Liver (tissue), 9 donors: ENCODE data around the gene CD9. TPM values are rescaled to one million over a fixed set of nuclear protein-coding genes. Genes with fewer than 3 reads are reported as not detected.

Experiments
- DNase-seq: peaks from one replicate; pipeline ENCODE4 v3.0.0-alpha.2; 2017; ENCODE audit warnings: low spot score
- H3K27ac ChIP-seq, 2 donors: one replicate each; pipeline ENCODE4 v1.7.0; 2013; ENCODE audit warnings: inconsistent platforms in 2 of 2, low read length in 2 of 2, control low read depth in 1 of 2, low read depth in 1 of 2, mild to moderate bottlenecking in 1 of 2
- H3K27me3 ChIP-seq, 4 donors: one replicate each; pipeline versions ENCODE4 v1.6.1 to v1.7.0; 2013; ENCODE audit warnings: low read length in 3 of 4, inconsistent platforms in 1 of 4, mild to moderate bottlenecking in 1 of 4, moderate library complexity in 1 of 4; ENCODE audit not compliant: control insufficient read depth in 4 of 4, insufficient read depth in 4 of 4
- H3K36me3 ChIP-seq, 4 donors: one replicate each; pipeline versions ENCODE4 v1.6.1 to v1.7.0; 2013; ENCODE audit warnings: low read length in 3 of 4, mild to moderate bottlenecking in 3 of 4, low read depth in 1 of 4, moderate library complexity in 1 of 4; ENCODE audit not compliant: control insufficient read depth in 4 of 4, insufficient read depth in 3 of 4
- H3K4me1 ChIP-seq, 4 donors: one replicate each; pipeline versions ENCODE4 v1.6.1 to v1.7.0; 2013; ENCODE audit warnings: low read length in 3 of 4, mild to moderate bottlenecking in 3 of 4, moderate library complexity in 1 of 4; ENCODE audit not compliant: control insufficient read depth in 4 of 4, insufficient read depth in 4 of 4
- H3K4me3 ChIP-seq, 3 donors: one replicate each; pipeline versions ENCODE4 v1.6.1 to v1.7.0; 2013; ENCODE audit warnings: low read length in 3 of 3, control low read depth in 1 of 3, low read depth in 1 of 3, mild to moderate bottlenecking in 1 of 3
- H3K9ac ChIP-seq, 2 donors: one replicate each; pipeline ENCODE4 v1.7.0; 2013; ENCODE audit warnings: low read length in 2 of 2, mild to moderate bottlenecking in 2 of 2, moderate library complexity in 2 of 2, control low read depth in 1 of 2, low read depth in 1 of 2
- H3K9me3 ChIP-seq, 4 donors: one replicate each; pipeline versions ENCODE4 v1.6.1 to v1.7.0; 2013; ENCODE audit warnings: low read length in 3 of 4; ENCODE audit not compliant: control insufficient read depth in 4 of 4
- CTCF ChIP-seq: fragments of 150-350 bp; IDR thresholded peaks from 2 replicates; pipeline ENCODE4 v1.5.1; 2017; ENCODE audit warnings: improper control_type of control experiment, low read depth, low read length; ENCODE audit not compliant: missing input control
- FOXA2 ChIP-seq: IDR thresholded peaks from 2 replicates; pipeline ENCODE4 v1.6.1; 2016; ENCODE audit warnings: antibody characterized with exemption
- GABPA ChIP-seq, 2 donors: IDR thresholded peaks in 1 of 2; conservative IDR thresholded peaks in 1 of 2; 2 replicates each; pipeline ENCODE4 v1.6.1; 2016; ENCODE audit warnings: antibody characterized with exemption in 2 of 2, mild to moderate bottlenecking in 1 of 2, moderate library complexity in 1 of 2
- HNF4G ChIP-seq: IDR thresholded peaks from 2 replicates; pipeline ENCODE4 v1.6.1; 2016; ENCODE audit warnings: antibody characterized with exemption
- JUND ChIP-seq, 2 donors: IDR thresholded peaks; 2 replicates each; pipeline ENCODE4 v1.6.1; 2016; ENCODE audit warnings: antibody characterized with exemption in 2 of 2
- MAX ChIP-seq: IDR thresholded peaks from 2 replicates; pipeline ENCODE4 v1.6.1; 2016; ENCODE audit warnings: antibody characterized with exemption
- NR2F2 ChIP-seq: IDR thresholded peaks from 2 replicates; pipeline ENCODE4 v1.6.1; 2016; ENCODE audit warnings: antibody characterized with exemption
- RAD21 ChIP-seq, 2 donors: IDR thresholded peaks; 2 replicates each; pipeline ENCODE4 v1.6.1; 2016; ENCODE audit warnings: antibody characterized with exemption in 2 of 2, mild to moderate bottlenecking in 2 of 2
- RXRA ChIP-seq, 2 donors: IDR thresholded peaks; 2 replicates each; pipeline ENCODE4 v1.6.1; 2017 to 2018; ENCODE audit warnings: antibody characterized with exemption in 2 of 2, mild to moderate bottlenecking in 1 of 2
- SP1 ChIP-seq: IDR thresholded peaks from 2 replicates; pipeline ENCODE4 v1.6.1; 2018; ENCODE audit warnings: antibody characterized with exemption, mild to moderate bottlenecking
- TAF1 ChIP-seq: conservative IDR thresholded peaks from 2 replicates; pipeline ENCODE4 v1.6.1; 2016; ENCODE audit warnings: antibody characterized with exemption, mild to moderate bottlenecking
- YY1 ChIP-seq: IDR thresholded peaks from 2 replicates; pipeline ENCODE4 v1.6.1; 2016; ENCODE audit warnings: antibody characterized with exemption, mild to moderate bottlenecking
- ZBTB33 ChIP-seq: IDR thresholded peaks from 2 replicates; pipeline ENCODE4 v1.6.1; 2016; ENCODE audit warnings: antibody characterized with exemption
- WGBS: extraction: QIAGEN DNeasy Blood & Tissue Kit; methylation state at CpG from one replicate; pipeline ENCODE4 v1.1.7; 2013; 5-methylcytosine and 5-hydroxymethylcytosine counted together
- polyA plus RNA-seq, 2 donors: library from polyadenylated mRNA; stranded (reverse) in 1 of 2; unstranded in 1 of 2; fragments of 200-250 nt in 1 of 2; fragments of >200 nt in 1 of 2; fragmentation: Nextera tagmentation in 1 of 2; extraction: Ambion mirVana in 1 of 2; gene quantifications; one replicate each; pipeline versions ENCODE4 v1.2.1 to v1.2.3, GENCODE V29; 2013 to 2015
- total RNA-seq, 2 donors: library from RNA; depleted of rRNA; stranded (reverse); fragments of >200 nt; gene quantifications; one replicate each; pipeline ENCODE4 v1.2.3, GENCODE V29; 2014
- donor health status: healthy.
- donor health status: healthy.
- donor health status: healthy.
- donor health status: healthy.
- donor health status: healthy.

Gene CD9
- total and polyA plus RNA-seq, 4 donors = 18.7 to 65.2 (median 32.4) TPM

GRCh38 chr12:6273541-6274230 lies 73.5 kb downstream of the CD9 start:
- TF ChIP-seq CTCF = no peak
- peak; percentile 28 for TF ChIP-seq NR2F2
- TF ChIP-seq JUND (IDR thresholded peaks at IDR 0.05) = no peak
- H3K27ac ChIP-seq = no peak overlapping the region
- DNase-seq = no peak

GRCh38 chr12:6274231-6275221 lies 74.3 kb downstream of the CD9 start:
- no peaks in the 10 kb centered on the region for H3K27me3 ChIP-seq
- H3K9ac ChIP-seq = no peak overlapping the region
- no peak overlapping the region for H3K4me3 ChIP-seq
- H3K27ac ChIP-seq = no peak overlapping the region
- no peaks in the 10 kb centered on the region for H3K36me3 ChIP-seq
- no peaks in the 10 kb centered on the region for H3K9me3 ChIP-seq
- TF ChIP-seq FOXA2 (no peak), NR2F2 (peak; percentile 0)
- WGBS = 87% methylated on average over 12 of the region's 12 CpGs
- H3K4me1 ChIP-seq = peaks cover 6 to 15% (median 10%) of the 10 kb centered on the region in 4 donors
- no peak for DNase-seq

More at GRCh38 chr12:6273541-6274230, 73.5 kb downstream of the CD9 start:
- H3K9ac ChIP-seq = no peak overlapping the region
- H3K9me3 ChIP-seq = no peaks in the 10 kb centered on the region
- H3K4me3 ChIP-seq = no peak overlapping the region
- H3K27me3 ChIP-seq = no peaks in the 10 kb centered on the region
- peaks cover 0 to 7% (median 6%) of the 10 kb centered on the region in 4 donors for H3K4me1 ChIP-seq
- WGBS = 88% methylated on average over 9 of the region's 9 CpGs
- H3K36me3 ChIP-seq = no peaks in the 10 kb centered on the region

GRCh38 chr12:6275928-6276887 lies 76.0 kb downstream of the CD9 start:
- no peak overlapping the region for H3K27ac ChIP-seq
- H3K36me3 ChIP-seq = no peaks in the 10 kb centered on the region
- H3K9ac ChIP-seq = no peak overlapping the region
- no peaks in the 10 kb centered on the region for H3K27me3 ChIP-seq
- H3K4me3 ChIP-seq = no peak overlapping the region
- WGBS = 77% methylated on average over 16 of the region's 16 CpGs
- H3K9me3 ChIP-seq = no peaks in the 10 kb centered on the region
- H3K4me1 ChIP-seq = peaks cover 6 to 23% (median 16%) of the 10 kb centered on the region in 4 donors
- DNase-seq = no peak
- no peak for TF ChIP-seq TAF1
- TF ChIP-seq NR2F2 = no peak
- no peak for TF ChIP-seq JUND (IDR thresholded peaks at IDR 0.05)
- TF ChIP-seq RXRA (IDR thresholded peaks at IDR 0.05) = no peak
- TF ChIP-seq ZBTB33 = no peak
- TF ChIP-seq MAX = no peak
- no peak for TF ChIP-seq GABPA (IDR thresholded peaks at IDR 0.05 in 1 of 2, conservative IDR thresholded peaks at IDR 0.05 in 1 of 2)
- no peak for TF ChIP-seq RAD21 (IDR thresholded peaks at IDR 0.05)
- TF ChIP-seq HNF4G = no peak
- TF ChIP-seq YY1 = no peak
- TF ChIP-seq CTCF = no peak
- TF ChIP-seq SP1 = no peak
